HepG2 (cell line): ENCODE data around the gene CD300LG. TPM values are rescaled to one million over a fixed set of nuclear protein-coding genes. Genes with fewer than 3 reads are reported as not detected.

Source experiments
- FOSL1 ChIP-seq: sonication (generic); formaldehyde crosslinking; IDR thresholded peaks from 2 replicates; pipeline ENCODE4 v1.9.0; 2021; ENCODE audit warnings: missing genetic modification reagents, borderline replicate concordance
- FOXK2 ChIP-seq: fragments of 450-650 bp; IDR thresholded peaks from 2 replicates; pipeline ENCODE4 v1.6.1; 2016
- FUBP1 ChIP-seq: sonication (generic); formaldehyde crosslinking; IDR thresholded peaks from 2 replicates; pipeline ENCODE4 v1.5.1; 2020; ENCODE audit warnings: missing genetic modification reagents, mild to moderate bottlenecking, borderline replicate concordance
- HNRNPK ChIP-seq: fragments of 200-400 bp; formaldehyde crosslinking; IDR thresholded peaks from 2 replicates; pipeline ENCODE4 v1.6.1; 2018; ENCODE audit warnings: low read length, low read depth, moderate library complexity, mild to moderate bottlenecking; ENCODE audit not compliant: poor library complexity, severe bottlenecking
- HNRNPLL ChIP-seq: fragments of 200-400 bp; formaldehyde crosslinking; IDR thresholded peaks from 2 replicates; pipeline ENCODE4 v1.6.1; 2017; ENCODE audit warnings: mild to moderate bottlenecking, low read depth, low read length; ENCODE audit not compliant: poor library complexity, severe bottlenecking
- KDM4B ChIP-seq: sonication (generic); formaldehyde crosslinking; IDR thresholded peaks from 2 replicates; pipeline ENCODE4 v1.4.0; 2020; ENCODE audit warnings: missing genetic modification reagents
- KLF6 ChIP-seq: IDR thresholded peaks from 2 replicates; pipeline ENCODE4 v1.8.0; 2016; ENCODE audit warnings: missing biosample characterization, missing genetic modification reagents
- NBN ChIP-seq: fragments of 450-650 bp; conservative IDR thresholded peaks from 2 replicates; pipeline ENCODE4 v1.6.1; 2017
- NCOA5 ChIP-seq: sonication (generic); formaldehyde crosslinking; IDR thresholded peaks from 2 replicates; pipeline ENCODE4 v1.4.0; 2020; ENCODE audit warnings: missing genetic modification reagents
- NKX3-1 ChIP-seq: sonication (generic); formaldehyde crosslinking; IDR thresholded peaks from 2 replicates; pipeline ENCODE4 v1.5.0; 2020; ENCODE audit warnings: missing genetic modification reagents
- NR0B2 ChIP-seq: sonication (generic); formaldehyde crosslinking; IDR thresholded peaks from 2 replicates; pipeline ENCODE4 v1.4.0; 2020; ENCODE audit warnings: mild to moderate bottlenecking, missing genetic modification reagents
- PLRG1 ChIP-seq: fragments of 450-650 bp; conservative IDR thresholded peaks from 2 replicates; pipeline ENCODE4 v1.6.1; 2016
- RBFOX2 ChIP-seq: fragments of 200-400 bp; formaldehyde crosslinking; IDR thresholded peaks from 2 replicates; pipeline ENCODE4 v1.6.1; 2017; ENCODE audit warnings: low read depth, mild to moderate bottlenecking, low read length
- REL ChIP-seq: sonication (generic); formaldehyde crosslinking; conservative IDR thresholded peaks from 2 replicates; pipeline ENCODE4 v1.8.0; 2022; ENCODE audit warnings: mild to moderate bottlenecking, missing genetic modification reagents, moderate library complexity
- TCF7L2 ChIP-seq: IDR thresholded peaks from 2 replicates; pipeline ENCODE4 v1.6.1; 2011; ENCODE audit warnings: mild to moderate bottlenecking, low read depth, low read length, moderate library complexity
- ZNF136 ChIP-seq: sonication (generic); formaldehyde crosslinking; IDR thresholded peaks from 2 replicates; pipeline ENCODE4 v1.8.1; 2022; ENCODE audit warnings: low read depth, mild to moderate bottlenecking, moderate library complexity, missing genetic modification reagents
- ZNF256 ChIP-seq: sonication (generic); formaldehyde crosslinking; conservative IDR thresholded peaks from 2 replicates; pipeline ENCODE4 v1.4.0; 2020; ENCODE audit warnings: missing genetic modification reagents
- ZNF496 ChIP-seq: sonication (generic); formaldehyde crosslinking; IDR thresholded peaks from 2 replicates; pipeline ENCODE4 v1.8.1; 2023; ENCODE audit warnings: mild to moderate bottlenecking, moderate library complexity, missing genetic modification reagents; ENCODE audit not compliant: insufficient replicate concordance
- ZNF577 ChIP-seq: sonication (generic); formaldehyde crosslinking; IDR thresholded peaks from 2 replicates; pipeline ENCODE4 v1.4.0; 2020; ENCODE audit warnings: mild to moderate bottlenecking, low read depth, missing genetic modification reagents, borderline replicate concordance
- ZNF616 ChIP-seq: sonication (generic); formaldehyde crosslinking; IDR thresholded peaks from 2 replicates; pipeline ENCODE4 v1.5.0; 2020; ENCODE audit warnings: low read depth, mild to moderate bottlenecking, missing genetic modification reagents
- ZNF629 ChIP-seq: sonication (generic); formaldehyde crosslinking; conservative IDR thresholded peaks from 2 replicates; pipeline ENCODE4 v1.5.0; 2020; ENCODE audit warnings: missing genetic modification reagents
- ZNF766 ChIP-seq: sonication (generic); formaldehyde crosslinking; IDR thresholded peaks from 2 replicates; pipeline ENCODE4 v1.5.0; 2020; ENCODE audit warnings: missing genetic modification reagents, borderline replicate concordance
- ZNF772 ChIP-seq: sonication (generic); formaldehyde crosslinking; IDR thresholded peaks from 2 replicates; pipeline ENCODE4 v1.5.0; 2020; ENCODE audit warnings: mild to moderate bottlenecking, missing genetic modification reagents
- ZNF792 ChIP-seq: IDR thresholded peaks from 2 replicates; pipeline ENCODE4 v1.6.1; 2016
- ZZZ3 ChIP-seq: sonication (generic); formaldehyde crosslinking; IDR thresholded peaks from 2 replicates; pipeline ENCODE4 v1.4.0; 2020; ENCODE audit warnings: missing genetic modification reagents, mild to moderate bottlenecking, borderline replicate concordance
- polyA plus RNA-seq, 8 experiments: library from polyadenylated mRNA; depleted of rRNA in 3 of 8; stranded (reverse) in 7 of 8; unstranded in 1 of 8; fragments of >200 nt; fragmentation: Illumina TruSeq in 4 of 8; extraction: Trizol in 4 of 8; gene quantifications; 2 replicates each; pipeline versions ENCODE4 v1.2.1 to v1.2.3, GENCODE V29; 2011 to 2016; ENCODE audit warnings: low read depth in 4 of 8, missing spikeins in 1 of 8, mixed read lengths in 1 of 8; ENCODE audit not compliant: insufficient read depth in 1 of 8
- total RNA-seq, 5 experiments: library from RNA; depleted of rRNA; stranded (reverse); fragments of >200 nt; fragmentation: Illumina TruSeq; extraction: Trizol; gene quantifications; 2 replicates each; pipeline ENCODE4 v1.2.3, GENCODE V29; 2016; ENCODE audit warnings: low read depth in 1 of 5

CD300LG gene
- total and polyA plus RNA-seq, 2 of the 13 experiments (the other 11 are each of a cell fraction or from before 2014, with no cell fraction given): not detected

GRCh38 chr17:43912635-43913304 is 65.8 kb downstream of the CD300LG start (continued):
- TF ChIP-seq ZNF629 (CRISPR knock-in tag) (no peak), ZNF577 (CRISPR knock-in tag) (no peak), ZNF496 (CRISPR knock-in tag) (no peak), NKX3-1 (CRISPR knock-in tag) (no peak), ZNF616 (CRISPR knock-in tag) (no peak), NBN (peak; percentile 94; the same call in 1 of the 2 replicates), ZNF256 (CRISPR knock-in tag) (no peak), ZNF792 (CRISPR knock-in tag) (no peak), REL (CRISPR knock-in tag) (no peak), FOSL1 (CRISPR knock-in tag) (no peak), NR0B2 (CRISPR knock-in tag) (no peak), KDM4B (CRISPR knock-in tag) (no peak), KLF6 (no peak), RBFOX2 (no peak), ZNF766 (CRISPR knock-in tag) (no peak), ZNF136 (no peak), TCF7L2 (no peak), PLRG1 (0 out of 2 replicates have a peak, but pooled peaks have one; percentile 27), FOXK2 (0 out of 2 replicates have a peak, but pooled peaks have one; percentile 22), HNRNPK (no peak), FUBP1 (CRISPR knock-in tag) (no peak), ZNF772 (CRISPR knock-in tag) (no peak), ZZZ3 (CRISPR knock-in tag) (no peak), HNRNPLL (no peak), NCOA5 (CRISPR knock-in tag) (no peak)
